GM23338 (cell line): Measurements from ENCODE around the gene EID2B. TPM values are rescaled to one million over a fixed set of nuclear protein-coding genes. Genes with fewer than 3 reads are reported as not detected.

Experiments used
- ATAC-seq: fragments of 200-7000 bp; cut with Tn5 transposase; 3 replicates; pipeline ENCODE4 v1.9.1; 2020
- DNase-seq: peaks from one replicate; pipeline ENCODE4 v3.0.0-alpha.2; 2015; ENCODE audit warnings: low spot score
- H2AFZ ChIP-seq: fragments of 200-600 bp; sonication (generic); 2 replicates; pipeline ENCODE4 v1.8.0; 2016; ENCODE audit warnings: antibody characterized with exemption, mild to moderate bottlenecking, moderate library complexity
- H3F3A ChIP-seq: fragments of 200-600 bp; sonication (generic); replicated peaks from 2 replicates; pipeline ENCODE4 v1.8.0; 2017; ENCODE audit warnings: antibody characterized with exemption, mixed run types, low read depth
- H3K27ac ChIP-seq: fragments of 200-600 bp; sonication (generic); 2 replicates; pipeline ENCODE4 v1.6.1; 2016; ENCODE audit warnings: low read depth
- H3K27me3 ChIP-seq: fragments of 200-600 bp; sonication (generic); 2 replicates; pipeline ENCODE4 v1.8.0; 2016; ENCODE audit warnings: mild to moderate bottlenecking, mixed run types, moderate library complexity; ENCODE audit not compliant: insufficient read depth
- H3K36me3 ChIP-seq: fragments of 200-600 bp; sonication (generic); 2 replicates; pipeline ENCODE4 v1.8.0; 2016; ENCODE audit warnings: mild to moderate bottlenecking; ENCODE audit not compliant: insufficient read depth
- H3K4me1 ChIP-seq: fragments of 200-600 bp; sonication (generic); 2 replicates; pipeline ENCODE4 v1.8.0; 2016; ENCODE audit warnings: mild to moderate bottlenecking, moderate library complexity; ENCODE audit not compliant: insufficient read depth
- H3K4me2 ChIP-seq: fragments of 200-600 bp; sonication (generic); 2 replicates; pipeline ENCODE4 v1.7.1; 2017; ENCODE audit warnings: mixed run types
- H3K4me3 ChIP-seq: fragments of 200-600 bp; sonication (generic); 2 replicates; pipeline ENCODE4 v1.6.1; 2016; ENCODE audit warnings: mixed run types
- H3K79me2 ChIP-seq: fragments of 200-600 bp; sonication (generic); replicated peaks from 2 replicates; pipeline ENCODE4 v1.8.0; 2017; ENCODE audit warnings: mild to moderate bottlenecking; ENCODE audit not compliant: insufficient read depth
- H3K9me2 ChIP-seq: fragments of 200-600 bp; sonication (generic); 2 replicates; pipeline ENCODE4 v1.8.0; 2017; ENCODE audit not compliant: insufficient read depth
- H4K20me1 ChIP-seq: fragments of 200-600 bp; sonication (generic); replicated peaks from 2 replicates; pipeline ENCODE4 v1.8.0; 2017; ENCODE audit warnings: mild to moderate bottlenecking; ENCODE audit not compliant: insufficient read depth
- H3K27ac Mint-ChIP-seq: 2 replicates; pipeline ENCODE4 v1.8.0; 2020; ENCODE audit warnings: inconsistent platforms, mild to moderate bottlenecking, moderate library complexity, mixed read lengths
- H3K27me3 Mint-ChIP-seq: 3 replicates; pipeline ENCODE4 v1.8.0; 2022; ENCODE audit warnings: low read depth, mild to moderate bottlenecking, moderate library complexity, mixed read lengths, inconsistent platforms; ENCODE audit not compliant: insufficient read depth, poor library complexity
- H3K36me3 Mint-ChIP-seq: 3 replicates; pipeline ENCODE4 v1.8.0; 2021; ENCODE audit warnings: low read depth, mild to moderate bottlenecking, inconsistent platforms, moderate library complexity, mixed read lengths
- H3K4me1 Mint-ChIP-seq: 3 replicates; pipeline ENCODE4 v1.8.0; 2020; ENCODE audit warnings: mild to moderate bottlenecking, inconsistent platforms, mixed read lengths
- H3K4me3 Mint-ChIP-seq: 3 replicates; pipeline ENCODE4 v1.8.0; 2021; ENCODE audit warnings: moderate library complexity, mild to moderate bottlenecking, inconsistent platforms, mixed read lengths
- H3K9me3 Mint-ChIP-seq: 3 replicates; pipeline ENCODE4 v1.8.0; 2020; ENCODE audit warnings: moderate library complexity, mild to moderate bottlenecking, inconsistent platforms, mixed read lengths
- CREB1 ChIP-seq: fragments of 250-450 bp; sonication (Bioruptor Pico); IDR thresholded peaks from 2 replicates; pipeline ENCODE4 v1.5.0; 2020; ENCODE audit warnings: low read depth, mild to moderate bottlenecking, moderate library complexity
- CTCF ChIP-seq, 2 experiments: fragments of 200-600 bp in 1 of 2; sonication (generic) in 1 of 2; conservative IDR thresholded peaks; 2 replicates each; pipeline versions ENCODE4 v1.5.1 to v1.6.1; 2016 to 2017; ENCODE audit warnings: antibody characterized with exemption in 2 of 2, low read depth in 2 of 2, mild to moderate bottlenecking in 2 of 2, moderate library complexity in 1 of 2
- ETS1 ChIP-seq: IDR thresholded peaks from 2 replicates; pipeline ENCODE4 v1.6.1; 2016; ENCODE audit warnings: antibody characterized with exemption
- EZH2 ChIP-seq: fragments of 200-600 bp; sonication (generic); IDR thresholded peaks from one replicate; pipeline ENCODE4 v1.8.0; 2017; ENCODE audit warnings: antibody characterized with exemption, mild to moderate bottlenecking, low read depth; ENCODE audit not compliant: unreplicated experiment
- EZH2phosphoT487 ChIP-seq: fragments of 200-600 bp; sonication (generic); IDR thresholded peaks from one replicate; pipeline ENCODE4 v1.8.1; 2018; ENCODE audit warnings: antibody characterized with exemption; ENCODE audit not compliant: unreplicated experiment
- JUNB ChIP-seq: IDR thresholded peaks from one replicate; pipeline ENCODE4 v1.6.1; 2016; ENCODE audit warnings: antibody characterized with exemption; ENCODE audit not compliant: unreplicated experiment
- NANOG ChIP-seq: IDR thresholded peaks from 2 replicates; pipeline ENCODE4 v1.6.1; 2016; ENCODE audit warnings: antibody characterized with exemption, borderline replicate concordance
- POLR2AphosphoS5 ChIP-seq: IDR thresholded peaks from 2 replicates; pipeline ENCODE4 v1.6.1; 2016; ENCODE audit warnings: antibody characterized with exemption, low read depth
- REST ChIP-seq: IDR thresholded peaks from one replicate; pipeline ENCODE4 v1.6.1; 2018; ENCODE audit warnings: antibody characterized with exemption; ENCODE audit not compliant: unreplicated experiment
- STAT1 ChIP-seq: IDR thresholded peaks from one replicate; pipeline ENCODE4 v1.6.1; 2016; ENCODE audit warnings: antibody characterized with exemption; ENCODE audit not compliant: unreplicated experiment
- ZNF114 ChIP-seq: fragments of 250-450 bp; sonication (Bioruptor Pico); IDR thresholded peaks from 2 replicates; pipeline ENCODE4 v1.5.0; 2020; ENCODE audit warnings: mild to moderate bottlenecking, moderate library complexity
- ZNF331 ChIP-seq: fragments of 250-450 bp; sonication (Bioruptor Pico); IDR thresholded peaks from 2 replicates; pipeline ENCODE4 v1.5.0; 2020; ENCODE audit warnings: low read depth, mild to moderate bottlenecking, moderate library complexity
- ZNF462 ChIP-seq: fragments of 250-450 bp; sonication (Bioruptor Pico); IDR thresholded peaks from 2 replicates; pipeline ENCODE4 v1.5.0; 2020; ENCODE audit warnings: mild to moderate bottlenecking, moderate library complexity
- polyA plus RNA-seq: library from polyadenylated mRNA; unstranded; fragments of >200 nt; fragmentation: Nextera tagmentation; extraction: Ambion mirVana; gene quantifications from 2 replicates; pipeline ENCODE4 v1.2.1, GENCODE V29; 2016
- total RNA-seq: library from RNA; depleted of rRNA; stranded (reverse); fragments of >200 nt; shearing (Covaris generic); gene quantifications from 2 replicates; pipeline ENCODE4 v1.2.3, GENCODE V29; 2014

Gene EID2B
- total and polyA plus RNA-seq, 2 experiments from 2014 or later, result 2.5 to 4.6 TPM

GRCh38 chr19:39483141-39483540 is 49.5 kb downstream of the EID2B start:
- Mint-ChIP-seq H3K27ac (no peak overlapping the region), H3K27me3 (peaks cover 9% of the 10 kb centered on the region), H3K4me3 (peak overlapping the region; percentile 53; the same call in 2 of the 3 replicates), H3K36me3 (peaks cover 54% of the 10 kb centered on the region), H3K4me1 (peaks cover 18% of the 10 kb centered on the region), H3K9me3 (no peaks in the 10 kb centered on the region)
- Histone ChIP-seq H3K4me3 (no peak overlapping the region), H3K27ac (no peak overlapping the region), H3K79me2 (peaks cover 26% of the 10 kb centered on the region), H2AFZ (no peak overlapping the region), H3K27me3 (no peaks in the 10 kb centered on the region), H3K9me2 (no peaks in the 10 kb centered on the region), H3F3A (peaks cover 26% of the 10 kb centered on the region), H4K20me1 (peaks cover 5% of the 10 kb centered on the region), H3K4me2 (no peak overlapping the region), H3K36me3 (peaks cover 17% of the 10 kb centered on the region; the same call in 1 of the 2 replicates), H3K4me1 (peaks cover 12% of the 10 kb centered on the region)
- TF ChIP-seq JUNB (no peak), ZNF462 (CRISPR knock-in tag) (no peak), REST (no peak), ZNF331 (no peak), NANOG (no peak), EZH2phosphoT487 (no peak), POLR2AphosphoS5 (no peak), ETS1 (no peak), CREB1 (no peak), STAT1 (no peak), ZNF114 (CRISPR knock-in tag) (no peak), EZH2 (no peak), CTCF (conservative IDR thresholded peaks at IDR 0.05; ENCODE audit: low read depth in 2 of 2) (no peak)
- DNase-seq (no peak), ATAC-seq (no peak)
